GM18519 (cell line): ENCODE measurements around the gene SEMA4F.

Source experiments
- ATAC-seq: cut with Tn5 transposase; IDR thresholded peaks from one replicate; pipeline ENCODE4 v1.9.1; 2021; ENCODE audit warnings: mild to moderate bottlenecking, moderate library complexity; ENCODE audit not compliant: unreplicated experiment, low FRiP score

The SEMA4F gene

GRCh38 chr2:74655579-74655978, 1.5 kb downstream of the SEMA4F start:
- ATAC-seq: no peak

- ATAC-seq: no peak
These were observed 4.5 kb downstream of the SEMA4F start for GRCh38 chr2:74658516-74658915.

- no peak for ATAC-seq
These were observed 5.4 kb downstream of the SEMA4F start for GRCh38 chr2:74659462-74659861.

- no peak for ATAC-seq
These were observed 14.0 kb downstream of the SEMA4F start for GRCh38 chr2:74668087-74668486.

- no peak for ATAC-seq
These were observed 16.2 kb downstream of the SEMA4F start for GRCh38 chr2:74670263-74670662.

GRCh38 chr2:74671479-74671878, 17.4 kb downstream of the SEMA4F start:
- ATAC-seq: no peak

- ATAC-seq: no peak
These were observed 19.9 kb downstream of the SEMA4F start for GRCh38 chr2:74673826-74674528.

- ATAC-seq: no peak
These were observed 21.0 kb downstream of the SEMA4F start for GRCh38 chr2:74675090-74675489.

GRCh38 chr2:74676331-74676730, 22.3 kb downstream of the SEMA4F start:
- ATAC-seq: no peak

- ATAC-seq: no peak
These were observed 25.6 kb downstream of the SEMA4F start for GRCh38 chr2:74679615-74680014.

- ATAC-seq: no peak
These were observed 28.5 kb downstream of the SEMA4F start for GRCh38 chr2:74682501-74682900.

GRCh38 chr2:74685408-74685807, 31.4 kb downstream of the SEMA4F start:
- no peak for ATAC-seq

- no peak for ATAC-seq
These were observed 34.8 kb downstream of the SEMA4F start for GRCh38 chr2:74688881-74689280.

- no peak for ATAC-seq
These were observed 35.6 kb downstream of the SEMA4F start for GRCh38 chr2:74689671-74690070.

- ATAC-seq: no peak
These were observed 36.5 kb downstream of the SEMA4F start for GRCh38 chr2:74690571-74690970.

- no peak for ATAC-seq
These were observed 37.9 kb downstream of the SEMA4F start for GRCh38 chr2:74691929-74692328.

GRCh38 chr2:74693213-74693612, 39.2 kb downstream of the SEMA4F start:
- ATAC-seq: no peak

- ATAC-seq: no peak
These were observed 39.6 kb downstream of the SEMA4F start for GRCh38 chr2:74693668-74694067.

- ATAC-seq: no peak
These were observed 40.2 kb downstream of the SEMA4F start for GRCh38 chr2:74694281-74694680.

GRCh38 chr2:74695663-74696062, 41.6 kb downstream of the SEMA4F start:
- no peak for ATAC-seq

GRCh38 chr2:74696829-74697228, 42.8 kb downstream of the SEMA4F start:
- no peak for ATAC-seq

- ATAC-seq: no peak
These were observed 46.8 kb downstream of the SEMA4F start for GRCh38 chr2:74700643-74701372.
